ENCODE measurements around the gene SVEP1.
A peak's percentile ranks its signal among the peaks of the same experiment; 100 is the strongest.

The SVEP1 gene

GRCh38 chr9:110357505-110357904 lies 222.0 kb downstream of the SVEP1 start:
- no peak for DNase-seq

- no peak for DNase-seq
These were observed 222.7 kb downstream of the SVEP1 start for GRCh38 chr9:110356639-110357395.

- no peak for DNase-seq
These were observed 223.6 kb downstream of the SVEP1 start for GRCh38 chr9:110355911-110356310.

GRCh38 chr9:110351009-110351467 lies 228.5 kb downstream of the SVEP1 start:
- DNase-seq = peak; percentile 9

GRCh38 chr9:110346325-110346724 lies 233.2 kb downstream of the SVEP1 start:
- no peak for DNase-seq

GRCh38 chr9:110344821-110345220 lies 234.7 kb downstream of the SVEP1 start:
- no peak for DNase-seq

GRCh38 chr9:110343551-110343950 lies 236.0 kb downstream of the SVEP1 start:
- no peak for DNase-seq

- no peak for DNase-seq
These were observed 239.2 kb downstream of the SVEP1 start for GRCh38 chr9:110340306-110340705.

- DNase-seq = no peak
These were observed 241.4 kb downstream of the SVEP1 start for GRCh38 chr9:110338143-110338542.

GRCh38 chr9:110337727-110338126 lies 241.8 kb downstream of the SVEP1 start, which contains the start of gene TXNDC8:
TSS of gene TXNDC8 (minus strand) at chr9:110337863.
- DNase-seq = no peak

GRCh38 chr9:110336363-110336762 lies 243.2 kb downstream of the SVEP1 start:
- no peak for DNase-seq

GRCh38 chr9:110334871-110335270 lies 244.7 kb downstream of the SVEP1 start:
- no peak for DNase-seq

- no peak for DNase-seq
These were observed 245.4 kb downstream of the SVEP1 start for GRCh38 chr9:110334183-110334582.

GRCh38 chr9:110332766-110333165 lies 246.8 kb downstream of the SVEP1 start:
- DNase-seq = no peak

GRCh38 chr9:110330484-110331105 lies 248.9 kb downstream of the SVEP1 start:
- DNase-seq = no peak

GRCh38 chr9:110329639-110330230 lies 249.8 kb downstream of the SVEP1 start:
- DNase-seq = no peak

GRCh38 chr9:110328763-110329162 lies 250.8 kb downstream of the SVEP1 start:
- no peak for DNase-seq

- DNase-seq = no peak
These were observed 251.8 kb downstream of the SVEP1 start for GRCh38 chr9:110327716-110328115.

- no peak for DNase-seq
These were observed 255.7 kb downstream of the SVEP1 start for GRCh38 chr9:110323818-110324217.

- DNase-seq = no peak
These were observed 258.7 kb downstream of the SVEP1 start for GRCh38 chr9:110320651-110321445.

- DNase-seq = no peak
These were observed 259.6 kb downstream of the SVEP1 start for GRCh38 chr9:110319781-110320492.

- DNase-seq = no peak
These were observed 261.6 kb downstream of the SVEP1 start for GRCh38 chr9:110317911-110318310.
